Right ventricle myocardium superior (tissue), 1 donor: ENCODE data around the gene TBL1X. TPM values are rescaled to one million over a fixed set of nuclear protein-coding genes. Genes with fewer than 3 reads are reported as not detected.

ENCODE experiments used
- ATAC-seq: fragments of 200-7000 bp; cut with Tn5 transposase; one replicate; pipeline ENCODE4 v1.9.1; 2020; ENCODE audit warnings: mild to moderate bottlenecking; ENCODE audit not compliant: poor library complexity
- DNase-seq: peaks from one replicate; pipeline ENCODE4 v3.0.0-alpha.2; 2020
- intact Hi-C: fragments of 100-400 bp; cut with DNase I; formaldehyde crosslinking; loops from one replicate; pipeline ENCODE4 v1.11.2; 2022
- total RNA-seq: library from RNA; stranded (reverse); fragmentation: NEBNext Ultra II Directional; extraction: Animal tissue kit (Norgen Biotek cat#: 25700); gene quantifications from one replicate; pipeline ENCODE4 v1.2.1, GENCODE V29; 2021
- donor health status: DM: no; HTN: yes; CAD: no; lungs with severe emphysema.

TBL1X gene
- total RNA-seq, 1 donor from 2014 or later = 10.1 TPM

GRCh38 chrX:9635368-9635767 lies 170.5 kb downstream of the TBL1X start:
- DNase-seq (peak; percentile 67), ATAC-seq (peak; percentile 94)
- intact Hi-C loops = no loop called here

GRCh38 chrX:9635803-9636202 lies 170.9 kb downstream of the TBL1X start:
- DNase-seq = no peak
- ATAC-seq = peak; percentile 66
- intact Hi-C loops = no loop called here

GRCh38 chrX:9638871-9639270 lies 174.0 kb downstream of the TBL1X start:
- ATAC-seq (no peak), DNase-seq (no peak)
- intact Hi-C loops = no loop called here

GRCh38 chrX:9642270-9642995 lies 177.6 kb downstream of the TBL1X start:
- ATAC-seq = no peak

GRCh38 chrX:9643807-9644206 lies 178.9 kb downstream of the TBL1X start:
- intact Hi-C loops = no loop called here
- ATAC-seq = no peak

More at GRCh38 chrX:9642270-9642995, 177.6 kb downstream of the TBL1X start:
- intact Hi-C loops = no loop called here
- no peak for DNase-seq

GRCh38 chrX:9644335-9644734 lies 179.5 kb downstream of the TBL1X start:
- no peak for DNase-seq
- intact Hi-C loops = no loop called here
- ATAC-seq = no peak

More at GRCh38 chrX:9643807-9644206, 178.9 kb downstream of the TBL1X start:
- no peak for DNase-seq

- intact Hi-C loops = no loop called here
- peak; percentile 73 for ATAC-seq
Measured at GRCh38 chrX:9646471-9647224, 181.8 kb downstream of the TBL1X start.

GRCh38 chrX:9647431-9647830 lies 182.6 kb downstream of the TBL1X start:
- intact Hi-C loops = no loop called here
- peak; percentile 30 for ATAC-seq
- DNase-seq = no peak

More at GRCh38 chrX:9646471-9647224, 181.8 kb downstream of the TBL1X start:
- no peak for DNase-seq

GRCh38 chrX:9650091-9650490 lies 185.2 kb downstream of the TBL1X start:
- ATAC-seq (peak; percentile 47), DNase-seq (no peak)
- intact Hi-C loops = no loop called here

- DNase-seq = peak; percentile 48
- ATAC-seq = peak; percentile 50
- intact Hi-C loops = no loop called here
Measured at GRCh38 chrX:9651737-9652136, 186.9 kb downstream of the TBL1X start.

GRCh38 chrX:9654929-9655328 lies 190.1 kb downstream of the TBL1X start:
- no peak for DNase-seq
- no peak for ATAC-seq
- intact Hi-C loops = no loop called here

- peak; percentile 54 for DNase-seq
- intact Hi-C loops = no loop called here
Measured at GRCh38 chrX:9656277-9656676, 191.4 kb downstream of the TBL1X start.

GRCh38 chrX:9656871-9657270 lies 192.0 kb downstream of the TBL1X start:
- intact Hi-C loops = no loop called here
- DNase-seq (no peak), ATAC-seq (no peak)

More at GRCh38 chrX:9656277-9656676, 191.4 kb downstream of the TBL1X start:
- ATAC-seq = peak; percentile 89

GRCh38 chrX:9657590-9658256 lies 192.9 kb downstream of the TBL1X start:
- ATAC-seq = no peak
- no peak for DNase-seq
- intact Hi-C loops = no loop called here

GRCh38 chrX:9658409-9658808 lies 193.6 kb downstream of the TBL1X start:
- no peak for DNase-seq
- ATAC-seq = no peak
- intact Hi-C loops = no loop called here

- intact Hi-C loops = no loop called here
- ATAC-seq = no peak
- no peak for DNase-seq
Measured at GRCh38 chrX:9659571-9660195, 194.8 kb downstream of the TBL1X start.

- intact Hi-C loops = no loop called here
- ATAC-seq (no peak), DNase-seq (no peak)
Measured at GRCh38 chrX:9662148-9662547, 197.3 kb downstream of the TBL1X start.

- ATAC-seq (no peak), DNase-seq (no peak)
- intact Hi-C loops = no loop called here
Measured at GRCh38 chrX:9663216-9663615, 198.4 kb downstream of the TBL1X start.

GRCh38 chrX:9664224-9664623 lies 199.4 kb downstream of the TBL1X start:
- ATAC-seq (no peak), DNase-seq (no peak)
- intact Hi-C loops = no loop called here
